Stomach smooth muscle (tissue), 2 donors: ENCODE measurements around the gene ACOT12.
"Not testable (repeated sequence)": the region's sequence is repeated elsewhere in the genome, so short reads cannot be mapped to it uniquely, and the experiment has no call there.

Source experiments
- H3K27ac ChIP-seq: one replicate; pipeline ENCODE4 v1.7.0; 2013; ENCODE audit warnings: mild to moderate bottlenecking, low read length, inconsistent platforms
- H3K27me3 ChIP-seq, 2 donors: one replicate each; pipeline ENCODE4 v1.7.0; 2013; ENCODE audit warnings: low read length in 2 of 2; ENCODE audit not compliant: insufficient read depth in 2 of 2, control insufficient read depth in 1 of 2
- H3K36me3 ChIP-seq, 2 donors: one replicate each; pipeline ENCODE4 v1.7.0; 2013; ENCODE audit warnings: low read length in 2 of 2; ENCODE audit not compliant: control insufficient read depth in 2 of 2, insufficient read depth in 2 of 2
- H3K4me1 ChIP-seq: one replicate; pipeline ENCODE4 v1.7.0; 2013; ENCODE audit warnings: low read length; ENCODE audit not compliant: control insufficient read depth, insufficient read depth
- H3K4me3 ChIP-seq, 2 donors: one replicate each; pipeline ENCODE4 v1.7.0; 2013; ENCODE audit warnings: low read length in 2 of 2
- H3K9ac ChIP-seq, 2 donors: one replicate each; pipeline ENCODE4 v1.7.0; 2013; ENCODE audit warnings: low read length in 2 of 2, mild to moderate bottlenecking in 1 of 2
- H3K9me3 ChIP-seq, 2 donors: one replicate each; pipeline ENCODE4 v1.7.0; 2013; ENCODE audit warnings: low read length in 2 of 2; ENCODE audit not compliant: control insufficient read depth in 2 of 2
- donor health status: healthy.
- donor health status: Pancreatic carcinoma.

ACOT12 gene

GRCh38 chr5:81345411-81346003 lies 48.4 kb downstream of the ACOT12 start:
- no peak overlapping the region for H3K27ac ChIP-seq
- H3K9me3 ChIP-seq, result no peaks in the 10 kb centered on the region
- no peaks in the 10 kb centered on the region for H3K36me3 ChIP-seq

GRCh38 chr5:81344736-81345135 lies 49.2 kb downstream of the ACOT12 start:
- Histone ChIP-seq H3K4me1 (no peaks in the 10 kb centered on the region), H3K27ac (no peak overlapping the region), H3K9me3 (no peaks in the 10 kb centered on the region), H3K27me3 (no peaks in the 10 kb centered on the region), H3K9ac (no peak overlapping the region), H3K4me3 (no peak overlapping the region), H3K36me3 (no peaks in the 10 kb centered on the region)

More at GRCh38 chr5:81345411-81346003, 48.4 kb downstream of the ACOT12 start:
- H3K4me3 ChIP-seq, result no peak overlapping the region
- no peak overlapping the region for H3K9ac ChIP-seq
- H3K27me3 ChIP-seq, result no peaks in the 10 kb centered on the region
- no peaks in the 10 kb centered on the region for H3K4me1 ChIP-seq

- H3K36me3 ChIP-seq, H3K9me3 ChIP-seq, H3K9ac ChIP-seq, H3K4me1 ChIP-seq, H3K4me3 ChIP-seq, H3K27me3 ChIP-seq, H3K27ac ChIP-seq: not testable (repeated sequence)
These were observed 55.7 kb downstream of the ACOT12 start for GRCh38 chr5:81338213-81338612.

- no peaks in the 10 kb centered on the region for H3K9me3 ChIP-seq
- H3K4me1 ChIP-seq, result no peaks in the 10 kb centered on the region
- no peaks in the 10 kb centered on the region for H3K27me3 ChIP-seq
- H3K27ac ChIP-seq, result no peak overlapping the region
- no peaks in the 10 kb centered on the region for H3K36me3 ChIP-seq
- no peak overlapping the region for H3K9ac ChIP-seq
- H3K4me3 ChIP-seq, result no peak overlapping the region
These were observed 56.1 kb downstream of the ACOT12 start for GRCh38 chr5:81337803-81338202.

- H3K4me1 ChIP-seq, result no peaks in the 10 kb centered on the region
- H3K4me3 ChIP-seq, result no peak overlapping the region
- no peaks in the 10 kb centered on the region for H3K36me3 ChIP-seq
- H3K9ac ChIP-seq, result no peak overlapping the region
- no peaks in the 10 kb centered on the region for H3K9me3 ChIP-seq
- no peak overlapping the region for H3K27ac ChIP-seq
- H3K27me3 ChIP-seq, result no peaks in the 10 kb centered on the region
These were observed 57.4 kb downstream of the ACOT12 start for GRCh38 chr5:81336556-81336955.

- Histone ChIP-seq H3K9ac (no peak overlapping the region), H3K27ac (no peak overlapping the region), H3K9me3 (no peaks in the 10 kb centered on the region), H3K4me3 (no peak overlapping the region), H3K36me3 (no peaks in the 10 kb centered on the region), H3K27me3 (no peaks in the 10 kb centered on the region), H3K4me1 (no peaks in the 10 kb centered on the region)
These were observed 58.0 kb downstream of the ACOT12 start for GRCh38 chr5:81335946-81336345.

GRCh38 chr5:81334304-81335061 lies 59.5 kb downstream of the ACOT12 start:
- no peak overlapping the region for H3K27ac ChIP-seq
- H3K4me3 ChIP-seq, result no peak overlapping the region
- H3K36me3 ChIP-seq, result no peaks in the 10 kb centered on the region

GRCh38 chr5:81326554-81326953 lies 67.4 kb downstream of the ACOT12 start:
- Histone ChIP-seq H3K36me3 (no peaks in the 10 kb centered on the region), H3K27me3 (no peaks in the 10 kb centered on the region), H3K4me1 (no peaks in the 10 kb centered on the region), H3K27ac (no peak overlapping the region), H3K4me3 (no peak overlapping the region), H3K9me3 (no peaks in the 10 kb centered on the region), H3K9ac (no peak overlapping the region)

More at GRCh38 chr5:81334304-81335061, 59.5 kb downstream of the ACOT12 start:
- H3K9me3 ChIP-seq, result no peaks in the 10 kb centered on the region
- no peak overlapping the region for H3K9ac ChIP-seq
- H3K27me3 ChIP-seq, result no peaks in the 10 kb centered on the region
- no peaks in the 10 kb centered on the region for H3K4me1 ChIP-seq

GRCh38 chr5:81317536-81317935 lies 76.4 kb downstream of the ACOT12 start:
- no peak overlapping the region for H3K9ac ChIP-seq
- H3K36me3 ChIP-seq, result peaks cover 4% of the 10 kb centered on the region in 2 donors
- no peak overlapping the region for H3K27ac ChIP-seq
- no peaks in the 10 kb centered on the region for H3K9me3 ChIP-seq
- no peaks in the 10 kb centered on the region for H3K4me1 ChIP-seq
- no peak overlapping the region for H3K4me3 ChIP-seq
- H3K27me3 ChIP-seq, result no peaks in the 10 kb centered on the region

GRCh38 chr5:81316571-81316970 lies 77.4 kb downstream of the ACOT12 start:
- Histone ChIP-seq H3K9ac (no peak overlapping the region), H3K4me1 (no peaks in the 10 kb centered on the region), H3K27ac (no peak overlapping the region), H3K27me3 (no peaks in the 10 kb centered on the region), H3K36me3 (peaks cover 9 to 12% of the 10 kb centered on the region in 2 donors), H3K9me3 (no peaks in the 10 kb centered on the region), H3K4me3 (no peak overlapping the region)

GRCh38 chr5:81315830-81316229 lies 78.1 kb downstream of the ACOT12 start:
- Histone ChIP-seq H3K27ac (no peak overlapping the region), H3K4me3 (no peak overlapping the region), H3K27me3 (no peaks in the 10 kb centered on the region), H3K36me3 (peaks cover 10 to 17% of the 10 kb centered on the region in 2 donors), H3K9me3 (no peaks in the 10 kb centered on the region), H3K4me1 (no peaks in the 10 kb centered on the region), H3K9ac (no peak overlapping the region)
